Fibroblast of lung (primary cell): ENCODE data around the gene FGF2. TPM values are rescaled to one million over a fixed set of nuclear protein-coding genes. Genes with fewer than 3 reads are reported as not detected.

Experiments
- DNase-seq, 2 donors: peaks; one replicate each; pipeline versions ENCODE4 v3.0.0 to v3.0.0-alpha.2; 2010; ENCODE audit warnings: low read depth in 2 of 2
- H2AFZ ChIP-seq: 2 replicates; pipeline ENCODE4 v1.5.1; 2012; ENCODE audit warnings: low read length, control low read depth, inconsistent platforms
- H3K27ac ChIP-seq: 2 replicates; pipeline ENCODE4 v1.5.1; 2011; ENCODE audit warnings: low read length, control low read depth; ENCODE audit not compliant: insufficient read depth
- H3K27me3 ChIP-seq: 2 replicates; pipeline ENCODE4 v1.5.1; 2011; ENCODE audit warnings: mild to moderate bottlenecking, low read length; ENCODE audit not compliant: control insufficient read depth, insufficient read depth
- H3K36me3 ChIP-seq: 2 replicates; pipeline ENCODE4 v1.5.1; 2011; ENCODE audit warnings: low read length; ENCODE audit not compliant: control insufficient read depth, insufficient read depth
- H3K4me1 ChIP-seq: 2 replicates; pipeline ENCODE4 v1.5.1; 2011; ENCODE audit warnings: low read length; ENCODE audit not compliant: control insufficient read depth, insufficient read depth; ENCODE audit errors: extremely low read depth
- H3K4me2 ChIP-seq: 2 replicates; pipeline ENCODE4 v1.5.1; 2011; ENCODE audit warnings: low read length, control low read depth; ENCODE audit not compliant: insufficient read depth; ENCODE audit errors: extremely low read depth
- H3K4me3 ChIP-seq, 4 experiments: fragments of 200-600 bp in 1 of 4; sonication (generic) in 1 of 4; replicated peaks in 1 of 4; 2 replicates each; pipeline ENCODE4 v1.5.1; 2011 to 2016; ENCODE audit warnings: low read length in 4 of 4, low read depth in 3 of 4, mild to moderate bottlenecking in 3 of 4, control low read depth in 2 of 4, inconsistent platforms in 1 of 4, mixed read lengths in 1 of 4; ENCODE audit not compliant: insufficient read depth in 1 of 4; ENCODE audit errors: control extremely low read depth in 1 of 4
- H3K79me2 ChIP-seq: 2 replicates; pipeline ENCODE4 v1.5.1; 2012; ENCODE audit warnings: mild to moderate bottlenecking, low read length, inconsistent platforms; ENCODE audit not compliant: control insufficient read depth, insufficient read depth
- H3K9ac ChIP-seq: 2 replicates; pipeline ENCODE4 v1.5.1; 2011; ENCODE audit warnings: mild to moderate bottlenecking, low read length, control low read depth; ENCODE audit not compliant: insufficient read depth
- H3K9me3 ChIP-seq: 2 replicates; pipeline ENCODE4 v1.5.1; 2012; ENCODE audit warnings: low read depth, low read length; ENCODE audit not compliant: control insufficient read depth, insufficient read depth
- H4K20me1 ChIP-seq: 2 replicates; pipeline ENCODE4 v1.5.1; 2011; ENCODE audit warnings: low read length; ENCODE audit not compliant: control insufficient read depth, insufficient read depth; ENCODE audit errors: extremely low read depth
- EZH2 ChIP-seq: IDR thresholded peaks from 2 replicates; pipeline ENCODE4 v1.5.1; 2012; ENCODE audit warnings: low read length, control low read depth, mild to moderate bottlenecking; ENCODE audit errors: missing control alignments
- polyA plus RNA-seq, 2 donors: library from polyadenylated mRNA; depleted of rRNA in 1 of 2; stranded (reverse) in 1 of 2; unstranded in 1 of 2; fragments of >200 nt; gene quantifications; 2 replicates each; pipeline ENCODE4 v1.2.1, GENCODE V29; 2011 to 2012; ENCODE audit warnings: missing spikeins in 1 of 2
- total RNA-seq: library from RNA; depleted of rRNA; stranded (reverse); fragments of >200 nt; gene quantifications from 2 replicates; pipeline ENCODE4 v1.2.1, GENCODE V29; 2014
- TF ChIP-seq, protein P1 (sequence below), 2 donors: IDR thresholded peaks in 1 of 2; conservative IDR thresholded peaks in 1 of 2; 1 replicate in 1 of 2; 2 replicates in 1 of 2; pipeline ENCODE4 v1.5.1; 2011 to 2012; ENCODE audit warnings: low read length in 2 of 2, control low read depth in 1 of 2, inconsistent platforms in 1 of 2, low read depth in 1 of 2, mild to moderate bottlenecking in 1 of 2

The FGF2 gene
- total and polyA plus RNA-seq, 2 donors (not counting 1 experiment from before 2014, with no cell fraction given): 38.5 to 98.3 TPM

DNA sequence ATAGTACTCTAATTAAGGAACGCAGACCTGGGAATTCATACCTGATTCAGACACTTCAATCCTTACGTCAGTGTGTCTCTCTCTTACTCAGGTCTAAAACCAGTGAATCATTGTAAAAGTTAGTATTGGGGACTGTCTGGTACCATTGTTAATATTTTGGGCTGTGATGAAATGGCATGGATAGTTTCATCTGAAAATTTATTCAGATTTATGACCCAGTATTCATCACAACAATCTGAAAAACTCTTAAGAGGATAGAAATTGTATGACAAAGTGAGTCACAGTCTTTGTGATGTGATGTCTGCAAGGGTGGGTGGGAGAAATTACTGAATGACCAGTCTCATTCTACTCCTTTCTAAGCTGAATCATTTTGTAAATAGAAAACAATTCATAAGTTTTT lies 10.3 kb downstream of the FGF2 start:
- Histone ChIP-seq H2AFZ (no peak overlapping the region), H4K20me1 (peaks cover 2% of the 10 kb centered on the region), H3K9me3 (no peaks in the 10 kb centered on the region), H3K36me3 (peaks cover 7% of the 10 kb centered on the region), H3K27me3 (no peaks in the 10 kb centered on the region), H3K27ac (no peak overlapping the region), H3K4me3 (no peak overlapping the region), H3K4me1 (peaks cover 7% of the 10 kb centered on the region), H3K79me2 (peaks cover 98% of the 10 kb centered on the region), H3K9ac (no peak overlapping the region), H3K4me2 (no peak overlapping the region)
- no peak for TF ChIP-seq EZH2
- TF ChIP-seq, protein P1, sequence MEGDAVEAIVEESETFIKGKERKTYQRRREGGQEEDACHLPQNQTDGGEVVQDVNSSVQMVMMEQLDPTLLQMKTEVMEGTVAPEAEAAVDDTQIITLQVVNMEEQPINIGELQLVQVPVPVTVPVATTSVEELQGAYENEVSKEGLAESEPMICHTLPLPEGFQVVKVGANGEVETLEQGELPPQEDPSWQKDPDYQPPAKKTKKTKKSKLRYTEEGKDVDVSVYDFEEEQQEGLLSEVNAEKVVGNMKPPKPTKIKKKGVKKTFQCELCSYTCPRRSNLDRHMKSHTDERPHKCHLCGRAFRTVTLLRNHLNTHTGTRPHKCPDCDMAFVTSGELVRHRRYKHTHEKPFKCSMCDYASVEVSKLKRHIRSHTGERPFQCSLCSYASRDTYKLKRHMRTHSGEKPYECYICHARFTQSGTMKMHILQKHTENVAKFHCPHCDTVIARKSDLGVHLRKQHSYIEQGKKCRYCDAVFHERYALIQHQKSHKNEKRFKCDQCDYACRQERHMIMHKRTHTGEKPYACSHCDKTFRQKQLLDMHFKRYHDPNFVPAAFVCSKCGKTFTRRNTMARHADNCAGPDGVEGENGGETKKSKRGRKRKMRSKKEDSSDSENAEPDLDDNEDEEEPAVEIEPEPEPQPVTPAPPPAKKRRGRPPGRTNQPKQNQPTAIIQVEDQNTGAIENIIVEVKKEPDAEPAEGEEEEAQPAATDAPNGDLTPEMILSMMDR (conservative IDR thresholded peaks at IDR 0.05 in 1 of 2, IDR thresholded peaks at IDR 0.05 in 1 of 2; ENCODE audit: low read depth in 1 of 2, low read length in 2 of 2): no peak
- DNase-seq: peak in 1 of 2 donors; percentile 71

DNA sequence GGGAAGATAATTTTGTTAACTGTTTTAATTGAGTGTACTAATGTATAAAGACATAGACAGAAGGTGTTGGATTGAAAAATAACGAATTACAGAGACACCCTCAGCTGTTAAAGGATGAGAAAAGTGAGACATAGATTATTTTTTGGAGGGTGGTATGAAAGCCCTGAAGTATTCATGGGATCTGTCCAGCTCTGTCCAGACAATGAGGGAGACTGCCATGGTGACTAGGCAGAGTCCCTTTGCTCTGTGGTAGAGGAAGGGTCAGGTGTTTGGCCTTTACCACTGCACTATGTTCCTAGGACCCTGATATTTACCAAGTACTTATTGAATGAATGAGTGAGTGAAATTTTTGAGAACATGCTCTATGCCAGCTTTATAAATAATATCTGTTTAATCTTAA lies 11.4 kb downstream of the FGF2 start:
- H3K36me3 ChIP-seq: peaks cover 7% of the 10 kb centered on the region

DNA sequence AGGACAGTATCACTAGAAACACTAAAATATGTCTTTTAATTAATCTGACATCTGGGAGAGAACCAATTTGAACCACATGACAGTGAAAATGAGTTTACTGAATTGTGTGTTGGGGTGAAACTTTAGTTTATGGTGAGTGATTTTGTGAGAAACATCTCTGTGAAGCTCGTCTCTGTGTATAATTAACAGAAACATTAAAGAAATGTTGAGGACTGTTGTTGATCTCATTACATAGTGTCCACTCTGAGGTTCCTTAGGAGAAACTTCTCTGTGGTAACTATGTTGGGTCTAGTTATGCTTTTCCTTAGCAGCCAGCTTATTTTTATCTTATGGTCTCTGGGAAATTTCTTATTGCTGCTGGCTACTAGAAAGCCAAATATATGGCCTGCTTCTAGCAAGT lies 15.8 kb downstream of the FGF2 start:
- Histone ChIP-seq H3K4me2 (no peak overlapping the region), H3K36me3 (peaks cover 6% of the 10 kb centered on the region), H3K79me2 (peaks cover 97% of the 10 kb centered on the region), H3K4me3 (no peak overlapping the region), H3K9ac (no peak overlapping the region), H3K27ac (no peak overlapping the region), H2AFZ (no peak overlapping the region), H3K4me1 (peaks cover 2% of the 10 kb centered on the region), H3K9me3 (no peaks in the 10 kb centered on the region), H3K27me3 (no peaks in the 10 kb centered on the region), H4K20me1 (peaks cover 2% of the 10 kb centered on the region)
- no peak for TF ChIP-seq EZH2
- TF ChIP-seq, protein P1 (conservative IDR thresholded peaks at IDR 0.05 in 1 of 2, IDR thresholded peaks at IDR 0.05 in 1 of 2; ENCODE audit: low read depth in 1 of 2, low read length in 2 of 2): no peak
- DNase-seq: no peak

More for the DNA sequence above, 11.4 kb downstream of the FGF2 start:
- Histone ChIP-seq H3K4me1 (peaks cover 3% of the 10 kb centered on the region), H3K4me3 (no peak overlapping the region), H3K79me2 (peaks cover 98% of the 10 kb centered on the region), H3K9me3 (no peaks in the 10 kb centered on the region), H3K27ac (no peak overlapping the region), H3K27me3 (no peaks in the 10 kb centered on the region), H2AFZ (no peak overlapping the region), H3K4me2 (no peak overlapping the region), H4K20me1 (peaks cover 2% of the 10 kb centered on the region), H3K9ac (no peak overlapping the region)
- TF ChIP-seq, protein P1 (conservative IDR thresholded peaks at IDR 0.05 in 1 of 2, IDR thresholded peaks at IDR 0.05 in 1 of 2; ENCODE audit: low read depth in 1 of 2, low read length in 2 of 2): no peak
- no peak for TF ChIP-seq EZH2
- DNase-seq: no peak
